Choroid plexus epithelial cell (primary cell): ENCODE results near the gene NDUFB7.

Experiments
- DNase-seq: peaks from one replicate; pipeline ENCODE4 v3.0.0-alpha.2; 2010; ENCODE audit warnings: low read depth
- H3K4me3 ChIP-seq: 2 replicates; pipeline ENCODE4 v1.5.1; 2011; ENCODE audit warnings: low read depth, mild to moderate bottlenecking, control low read depth, low read length, moderate library complexity
- CTCF ChIP-seq: conservative IDR thresholded peaks from 2 replicates; pipeline ENCODE4 v1.5.1; 2011; ENCODE audit warnings: low read depth, mild to moderate bottlenecking, control low read depth, inconsistent platforms, low read length, moderate library complexity

NDUFB7 gene

GRCh38 chr19:14562660-14563589 is 8.9 kb downstream of the NDUFB7 start:
- TF ChIP-seq CTCF = no peak
- H3K4me3 ChIP-seq = no peak overlapping the region
- DNase-seq = no peak

- no peak overlapping the region for H3K4me3 ChIP-seq
- no peak for TF ChIP-seq CTCF
- peak; percentile 41 for DNase-seq
Observed at GRCh38 chr19:14561847-14562351, 10.0 kb downstream of the NDUFB7 start.

- no peak for TF ChIP-seq CTCF
- no peak overlapping the region for H3K4me3 ChIP-seq
- DNase-seq = no peak
Observed at GRCh38 chr19:14561249-14561648, 10.6 kb downstream of the NDUFB7 start.

GRCh38 chr19:14560776-14561108 is 11.1 kb downstream of the NDUFB7 start:
- TF ChIP-seq CTCF = no peak
- no peak overlapping the region for H3K4me3 ChIP-seq
- peak; percentile 10 for DNase-seq

- H3K4me3 ChIP-seq = no peak overlapping the region
- no peak for DNase-seq
- no peak for TF ChIP-seq CTCF
Observed at GRCh38 chr19:14559916-14560775, 11.7 kb downstream of the NDUFB7 start.

- no peak for TF ChIP-seq CTCF
- no peak overlapping the region for H3K4me3 ChIP-seq
- no peak for DNase-seq
Observed at GRCh38 chr19:14558370-14559066, 13.3 kb downstream of the NDUFB7 start.
